Measurements from ENCODE around the gene ATRN. TPM values are rescaled to one million over a fixed set of nuclear protein-coding genes. Genes with fewer than 3 reads are reported as not detected.
"Not testable (repeated sequence)": the region's sequence is repeated elsewhere in the genome, so short reads cannot be mapped to it uniquely, and the experiment has no call there.

Gene ATRN
- total and polyA plus RNA-seq, 2 of the 8 experiments (the other 6 are each of a cell fraction or from before 2014, with no cell fraction given) = 12.0 to 17.4 TPM

- FAIRE-seq; CTCF ChIA-PET (ENCODE audit: partially characterized antibody): not testable (repeated sequence)
Measured at GRCh38 chr20:3537733-3538132, 66.9 kb downstream of the ATRN start.

More at GRCh38 chr20:3537733-3538132, 66.9 kb downstream of the ATRN start:
- H3K27ac ChIP-seq (ENCODE audit: low read depth, low read length); H4K8ac ChIP-seq (ENCODE audit: extremely low read depth, insufficient read depth, low read length); H3K23ac ChIP-seq (ENCODE audit: insufficient read length); H4K91ac ChIP-seq (replicated peaks; ENCODE audit: insufficient read length, low read length); H3K79me2 ChIP-seq (ENCODE audit: control insufficient read depth in 1 of 2, insufficient read depth in 2 of 2, low read length in 2 of 2); H3K9ac ChIP-seq (replicated peaks in 1 of 4; ENCODE audit: extremely low read depth in 1 of 4, low read depth in 3 of 4, low read length in 3 of 4); H3K4me1 ChIP-seq (replicated peaks in 1 of 4; ENCODE audit: control insufficient read depth in 3 of 4, insufficient read depth in 4 of 4, low read length in 3 of 4); H3K4ac ChIP-seq (replicated peaks; ENCODE audit: insufficient read length, low read depth, low read length); H3K14ac ChIP-seq (ENCODE audit: insufficient read length); H3K9me3 ChIP-seq (ENCODE audit: insufficient read depth in 2 of 2, low read depth in 1 of 2, low read length in 1 of 2); H3K27me3 ChIP-seq (replicated peaks in 1 of 4; ENCODE audit: control insufficient read depth in 3 of 4, extremely low read depth in 1 of 4, insufficient read depth in 3 of 4, low read length in 3 of 4); H2BK120ac ChIP-seq (replicated peaks; ENCODE audit: low read depth, low read length); POLR2A ChIA-PET (ENCODE audit: partially characterized antibody); H2BK5ac ChIP-seq (ENCODE audit: low read depth, low read length); H3K23me2 ChIP-seq (ENCODE audit: low read depth, low read length); H3K56ac ChIP-seq (replicated peaks; ENCODE audit: insufficient read length, low read depth, low read length); H2BK15ac ChIP-seq (ENCODE audit: low read length); H2BK20ac ChIP-seq (ENCODE audit: low read length); H3K36me3 ChIP-seq (ENCODE audit: control insufficient read depth in 2 of 4, insufficient read depth in 4 of 4, low read length in 3 of 4); H4K5ac ChIP-seq (ENCODE audit: insufficient read length, low read depth, low read length); H3K18ac ChIP-seq (ENCODE audit: extremely low read depth, low read length); H2AFZ ChIP-seq (ENCODE audit: low read length); H2BK12ac ChIP-seq (ENCODE audit: low read depth, low read length); DNase-seq (ENCODE audit: low read depth in 1 of 2, low spot score in 2 of 2); H4K20me1 ChIP-seq (replicated peaks in 1 of 2; ENCODE audit: control insufficient read depth in 1 of 2, insufficient read depth in 2 of 2, low read length in 2 of 2); H3K79me1 ChIP-seq (ENCODE audit: low read depth, low read length); H3K4me3 ChIP-seq (ENCODE audit: extremely low read depth in 1 of 4, insufficient read depth in 2 of 4, low read depth in 3 of 4, low read length in 4 of 4); H3K4me2 ChIP-seq (ENCODE audit: insufficient read depth in 1 of 2, low read depth in 2 of 2, low read length in 2 of 2); H2AK5ac ChIP-seq (ENCODE audit: low read depth, low read length): not testable (repeated sequence)
- no CpG with 5 or more reads among the region's 1 CpG for WGBS, 2 experiments (ENCODE audit: extremely low coverage in 1 of 2, insufficient coverage in 1 of 2, insufficient read length in 1 of 2, insufficient replicate concordance in 2 of 2, low coverage in 1 of 2, low lambda C conversion rate in 2 of 2, missing lambda C conversion rate in 1 of 2)

Measured in H1 (cell line).